Measurements from ENCODE around the gene GSDMA. TPM values are rescaled to one million over a fixed set of nuclear protein-coding genes. Genes with fewer than 3 reads are reported as not detected.
"Not testable (repeated sequence)": the region's sequence is repeated elsewhere in the genome, so short reads cannot be mapped to it uniquely, and the experiment has no call there.

GSDMA gene
- polyA plus RNA-seq, 3 donors, result not detected

DNA sequence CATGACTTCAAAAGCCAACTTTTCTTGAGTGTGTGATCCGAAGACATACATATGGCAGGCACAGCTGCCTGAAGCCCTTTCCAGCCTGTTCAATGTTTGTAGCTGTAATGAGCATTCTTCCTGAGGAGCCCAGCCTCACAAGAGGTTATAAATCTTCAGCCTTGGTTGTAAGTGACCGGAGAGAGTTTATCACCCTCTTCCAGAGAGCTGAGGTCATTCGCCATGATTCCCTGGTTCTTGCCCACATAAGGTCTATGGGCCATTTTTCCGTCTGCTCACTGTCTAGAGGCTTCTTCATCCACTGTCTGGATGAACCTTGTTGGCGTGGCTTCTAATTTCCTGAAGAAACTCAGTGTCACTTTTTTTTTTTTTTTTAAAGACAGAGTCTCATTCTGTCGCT, 42.7 kb downstream of the GSDMA start:
- no peaks in the 10 kb centered on the region for H3K79me2 ChIP-seq (ENCODE audit: insufficient read depth, low read length)
- no peaks in the 10 kb centered on the region for H3K4me1 ChIP-seq (ENCODE audit: control insufficient read depth in 1 of 2, insufficient read depth in 2 of 2, low read length in 2 of 2)
- intact Hi-C loops (cut with micrococcal nuclease), result no loop called here
- TF ChIP-seq, protein P1, sequence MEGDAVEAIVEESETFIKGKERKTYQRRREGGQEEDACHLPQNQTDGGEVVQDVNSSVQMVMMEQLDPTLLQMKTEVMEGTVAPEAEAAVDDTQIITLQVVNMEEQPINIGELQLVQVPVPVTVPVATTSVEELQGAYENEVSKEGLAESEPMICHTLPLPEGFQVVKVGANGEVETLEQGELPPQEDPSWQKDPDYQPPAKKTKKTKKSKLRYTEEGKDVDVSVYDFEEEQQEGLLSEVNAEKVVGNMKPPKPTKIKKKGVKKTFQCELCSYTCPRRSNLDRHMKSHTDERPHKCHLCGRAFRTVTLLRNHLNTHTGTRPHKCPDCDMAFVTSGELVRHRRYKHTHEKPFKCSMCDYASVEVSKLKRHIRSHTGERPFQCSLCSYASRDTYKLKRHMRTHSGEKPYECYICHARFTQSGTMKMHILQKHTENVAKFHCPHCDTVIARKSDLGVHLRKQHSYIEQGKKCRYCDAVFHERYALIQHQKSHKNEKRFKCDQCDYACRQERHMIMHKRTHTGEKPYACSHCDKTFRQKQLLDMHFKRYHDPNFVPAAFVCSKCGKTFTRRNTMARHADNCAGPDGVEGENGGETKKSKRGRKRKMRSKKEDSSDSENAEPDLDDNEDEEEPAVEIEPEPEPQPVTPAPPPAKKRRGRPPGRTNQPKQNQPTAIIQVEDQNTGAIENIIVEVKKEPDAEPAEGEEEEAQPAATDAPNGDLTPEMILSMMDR (IDR thresholded peaks at IDR 0.05), result no peak
- Mint-ChIP-seq H3K4me3 (no peak overlapping the region), H3K9me3 (no peaks in the 10 kb centered on the region), H3K36me3 (no peaks in the 10 kb centered on the region), H3K27me3 (ENCODE audit: low read depth in 3 of 3) (peaks cover 0 to 7% (median 2%) of the 10 kb centered on the region in 3 donors), H3K27ac (no peak overlapping the region), H3K4me1 (peaks cover 2% of the 10 kb centered on the region)
- no peaks in the 10 kb centered on the region for H3K9me3 ChIP-seq (replicated peaks in 1 of 2; ENCODE audit: control insufficient read depth in 1 of 2, insufficient read depth in 1 of 2, low read length in 2 of 2)
- no peak overlapping the region for H3K4me3 ChIP-seq (replicated peaks in 1 of 3; ENCODE audit: low read depth in 2 of 3, low read length in 3 of 3)
- no peaks in the 10 kb centered on the region for H3K27me3 ChIP-seq (ENCODE audit: control insufficient read depth in 2 of 2, insufficient read depth in 2 of 2, low read length in 2 of 2)
- no peak overlapping the region for H3K9ac ChIP-seq (ENCODE audit: insufficient read depth, low read length, poor library complexity, severe bottlenecking)
- DNase-seq, result no peak
- no peak overlapping the region for H2AFZ ChIP-seq (ENCODE audit: insufficient read depth, low read depth, low read length, poor library complexity, severe bottlenecking)
- no peak overlapping the region for H3K4me2 ChIP-seq (replicated peaks; ENCODE audit: extremely low read depth, low read length, poor library complexity, severe bottlenecking)
- no peaks in the 10 kb centered on the region for H4K20me1 ChIP-seq (ENCODE audit: insufficient read depth, low read length)
- no peak overlapping the region for H3K27ac ChIP-seq (ENCODE audit: low read depth in 1 of 2, low read length in 2 of 2)
- H3K36me3 ChIP-seq (replicated peaks in 1 of 2; ENCODE audit: control insufficient read depth in 1 of 2, insufficient read depth in 2 of 2, low read length in 2 of 2), result no peaks in the 10 kb centered on the region
- 94% methylated on average over 5 of the region's 6 CpGs for whole genome bisulfite sequencing (ENCODE audit: insufficient coverage)

DNA sequence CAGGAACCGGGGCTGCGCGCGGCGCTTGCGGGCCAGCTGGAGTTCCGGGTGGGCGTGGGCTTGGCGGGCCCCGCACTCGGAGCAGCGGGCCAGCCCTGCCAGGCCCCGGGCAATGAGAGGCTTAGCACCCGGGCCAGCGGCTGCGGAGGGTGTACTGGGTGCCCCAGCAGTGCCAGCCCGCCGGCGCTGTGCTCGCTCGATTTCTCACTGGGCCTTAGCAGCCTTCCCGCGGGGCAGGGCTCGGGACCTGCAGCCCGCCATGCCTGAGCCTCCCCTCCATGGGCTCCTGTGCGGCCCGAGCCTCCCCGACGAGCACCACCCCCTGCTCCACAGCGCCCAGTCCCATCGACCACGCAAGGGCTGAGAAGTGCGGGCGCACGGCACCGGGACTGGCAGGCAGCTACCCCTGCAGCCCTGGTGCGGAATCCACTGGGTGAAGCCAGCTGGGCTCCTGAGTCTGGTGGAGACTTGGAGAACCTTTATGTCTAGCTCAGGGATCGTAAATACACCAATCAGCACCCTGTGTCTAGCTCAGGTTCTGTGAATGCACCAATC, 48.2 kb downstream of the GSDMA start:
- not testable (repeated sequence) for H3K79me2 ChIP-seq (ENCODE audit: insufficient read depth, low read length); H3K36me3 Mint-ChIP-seq; H3K4me1 ChIP-seq (ENCODE audit: control insufficient read depth in 1 of 2, insufficient read depth in 2 of 2, low read length in 2 of 2); H3K4me2 ChIP-seq (replicated peaks; ENCODE audit: extremely low read depth, low read length, poor library complexity, severe bottlenecking); H3K27ac Mint-ChIP-seq; DNase-seq; H3K9ac ChIP-seq (ENCODE audit: insufficient read depth, low read length, poor library complexity, severe bottlenecking); H4K20me1 ChIP-seq (ENCODE audit: insufficient read depth, low read length); H3K9me3 ChIP-seq (replicated peaks in 1 of 2; ENCODE audit: control insufficient read depth in 1 of 2, insufficient read depth in 1 of 2, low read length in 2 of 2); H3K36me3 ChIP-seq (replicated peaks in 1 of 2; ENCODE audit: control insufficient read depth in 1 of 2, insufficient read depth in 2 of 2, low read length in 2 of 2); H3K27me3 ChIP-seq (ENCODE audit: control insufficient read depth in 2 of 2, insufficient read depth in 2 of 2, low read length in 2 of 2); H3K9me3 Mint-ChIP-seq; H3K4me3 ChIP-seq (replicated peaks in 1 of 3; ENCODE audit: low read depth in 2 of 3, low read length in 3 of 3); H3K4me3 Mint-ChIP-seq; H3K27ac ChIP-seq (ENCODE audit: low read depth in 1 of 2, low read length in 2 of 2); H2AFZ ChIP-seq (ENCODE audit: insufficient read depth, low read depth, low read length, poor library complexity, severe bottlenecking); H3K4me1 Mint-ChIP-seq
- 98% methylated on average over 31 of the region's 38 CpGs for WGBS (ENCODE audit: insufficient coverage)
- H3K27me3 Mint-ChIP-seq (ENCODE audit: low read depth in 3 of 3), result peaks cover 10 to 29% (median 17%) of the 10 kb centered on the region in 3 donors
- intact Hi-C loops (cut with micrococcal nuclease), result loop anchor here (5.0 to 10.0 kb wide), 3 partner anchors 154 to 281 kb away; no protein-coding TSS in a partner anchor

DNA sequence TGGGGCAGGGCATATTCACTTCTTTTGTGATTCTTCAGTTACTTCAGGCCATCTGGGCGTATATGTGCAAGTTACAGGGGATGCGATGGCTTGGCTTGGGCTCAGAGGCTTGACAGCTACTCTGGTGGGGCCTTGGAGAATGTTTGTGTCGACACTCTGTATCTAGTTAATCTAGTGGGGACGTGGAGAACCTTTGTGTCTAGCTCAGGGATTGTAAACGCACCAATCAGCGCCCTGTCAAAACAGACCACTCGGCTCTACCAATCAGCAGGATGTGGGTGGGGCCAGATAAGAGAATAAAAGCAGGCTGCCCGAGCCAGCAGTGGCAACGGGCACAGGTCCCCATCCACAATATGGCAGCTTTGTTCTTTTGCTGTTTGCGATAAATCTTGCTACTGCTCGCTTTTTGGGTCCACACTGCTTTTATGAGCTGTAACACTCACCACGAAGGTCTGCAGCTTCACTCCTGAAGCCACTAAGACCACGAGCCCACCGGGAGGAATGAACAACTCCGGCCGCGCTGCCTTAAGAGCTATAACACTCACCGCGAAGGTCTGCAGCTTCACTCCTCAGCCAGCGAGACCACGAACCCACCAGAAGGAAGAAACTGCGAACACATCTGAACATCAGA, 49.3 kb downstream of the GSDMA start:
- not testable (repeated sequence) for DNase-seq; H4K20me1 ChIP-seq (ENCODE audit: insufficient read depth, low read length); H3K4me2 ChIP-seq (replicated peaks; ENCODE audit: extremely low read depth, low read length, poor library complexity, severe bottlenecking); H3K36me3 Mint-ChIP-seq; H3K9ac ChIP-seq (ENCODE audit: insufficient read depth, low read length, poor library complexity, severe bottlenecking); H3K4me3 ChIP-seq (replicated peaks in 1 of 3; ENCODE audit: low read depth in 2 of 3, low read length in 3 of 3); H3K9me3 ChIP-seq (replicated peaks in 1 of 2; ENCODE audit: control insufficient read depth in 1 of 2, insufficient read depth in 1 of 2, low read length in 2 of 2); H3K9me3 Mint-ChIP-seq; H3K4me1 Mint-ChIP-seq; H3K4me1 ChIP-seq (ENCODE audit: control insufficient read depth in 1 of 2, insufficient read depth in 2 of 2, low read length in 2 of 2); H3K79me2 ChIP-seq (ENCODE audit: insufficient read depth, low read length); H3K27ac Mint-ChIP-seq; H3K36me3 ChIP-seq (replicated peaks in 1 of 2; ENCODE audit: control insufficient read depth in 1 of 2, insufficient read depth in 2 of 2, low read length in 2 of 2); H3K27ac ChIP-seq (ENCODE audit: low read depth in 1 of 2, low read length in 2 of 2); H3K27me3 ChIP-seq (ENCODE audit: control insufficient read depth in 2 of 2, insufficient read depth in 2 of 2, low read length in 2 of 2); H2AFZ ChIP-seq (ENCODE audit: insufficient read depth, low read depth, low read length, poor library complexity, severe bottlenecking)
- H3K4me3 Mint-ChIP-seq, result peak overlapping the region in 1 of 2 donors; percentile 32
- H3K27me3 Mint-ChIP-seq (ENCODE audit: low read depth in 3 of 3), result peaks cover 10 to 29% (median 16%) of the 10 kb centered on the region in 3 donors
- intact Hi-C loops (cut with micrococcal nuclease), result loop anchor here (5.0 to 10.0 kb wide), 3 partner anchors 153 to 280 kb away; no protein-coding TSS in a partner anchor
- WGBS (ENCODE audit: insufficient coverage), result 58% methylated on average over 12 of the region's 22 CpGs

All from CD14-positive monocyte (primary cell).